GM19043 (cell line): Measurements from ENCODE around the gene MET.
A peak's percentile ranks its signal among the peaks of the same experiment; 100 is the strongest.
"Not testable (repeated sequence)": the region's sequence is repeated elsewhere in the genome, so short reads cannot be mapped to it uniquely, and the experiment has no call there.

Experiments
- ATAC-seq: cut with Tn5 transposase; IDR thresholded peaks from one replicate; pipeline ENCODE4 v1.9.1; 2021; ENCODE audit warnings: low read depth; ENCODE audit not compliant: unreplicated experiment

The MET gene

DNA sequence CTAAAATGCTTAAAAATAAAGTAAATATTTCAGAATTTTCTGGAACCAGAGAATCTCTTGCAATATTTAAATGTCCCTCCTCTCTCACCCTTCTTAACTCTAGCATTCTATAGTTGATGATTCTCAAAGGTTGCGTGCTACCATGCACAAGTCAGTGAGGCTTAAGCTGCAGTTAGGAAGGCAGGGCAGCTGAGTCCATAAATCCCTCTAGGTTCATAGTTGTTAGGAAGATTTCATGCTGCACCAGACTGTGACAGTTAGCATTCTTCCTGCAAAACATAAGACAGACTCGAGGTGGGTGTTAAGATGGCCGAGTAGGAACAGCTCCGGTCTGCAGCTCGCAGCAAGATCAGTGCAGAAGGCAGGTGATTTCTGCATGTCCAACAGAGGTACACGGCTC, 70.6 kb downstream of the MET start:
- ATAC-seq = no peak

GRCh38 chr7:116743835-116744234, 71.8 kb downstream of the MET start:
- ATAC-seq = not testable (repeated sequence)

DNA sequence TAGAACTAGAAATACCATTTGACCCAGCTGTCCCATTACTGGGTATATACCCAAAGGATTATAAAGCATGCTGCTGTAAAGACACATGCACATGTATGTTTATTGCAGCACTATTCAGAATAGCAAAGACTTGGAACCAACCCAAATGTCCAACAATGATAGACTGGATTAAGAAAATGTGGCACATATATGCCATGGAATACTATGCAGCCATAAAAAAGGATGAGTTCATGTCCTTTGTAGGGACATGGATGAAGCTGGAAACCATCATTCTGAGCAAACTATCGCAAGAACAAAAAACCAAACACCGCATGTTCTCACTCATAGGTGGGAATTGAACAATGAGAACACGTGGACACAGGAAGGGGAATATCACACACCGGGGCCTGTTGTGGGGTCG, 74.4 kb downstream of the MET start:
- ATAC-seq = not testable (repeated sequence)

DNA sequence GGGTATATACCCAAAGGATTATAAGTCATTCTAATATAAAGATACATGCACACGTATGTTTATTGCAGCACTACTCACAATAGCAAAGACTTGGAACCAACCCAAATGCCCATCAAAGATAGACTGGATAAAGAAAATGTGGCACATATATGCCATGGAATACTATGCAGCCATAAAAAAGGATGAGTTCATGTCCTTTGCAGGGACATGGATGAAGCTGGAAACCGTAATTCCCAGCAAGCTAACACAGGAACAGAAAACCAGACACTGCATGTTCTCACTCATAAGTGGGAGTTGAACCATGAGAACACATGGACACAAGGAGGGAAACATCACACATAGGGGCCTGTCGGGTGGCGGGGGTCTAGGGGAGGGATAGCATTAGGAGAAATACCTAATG, 79.1 kb downstream of the MET start:
- not testable (repeated sequence) for ATAC-seq

DNA sequence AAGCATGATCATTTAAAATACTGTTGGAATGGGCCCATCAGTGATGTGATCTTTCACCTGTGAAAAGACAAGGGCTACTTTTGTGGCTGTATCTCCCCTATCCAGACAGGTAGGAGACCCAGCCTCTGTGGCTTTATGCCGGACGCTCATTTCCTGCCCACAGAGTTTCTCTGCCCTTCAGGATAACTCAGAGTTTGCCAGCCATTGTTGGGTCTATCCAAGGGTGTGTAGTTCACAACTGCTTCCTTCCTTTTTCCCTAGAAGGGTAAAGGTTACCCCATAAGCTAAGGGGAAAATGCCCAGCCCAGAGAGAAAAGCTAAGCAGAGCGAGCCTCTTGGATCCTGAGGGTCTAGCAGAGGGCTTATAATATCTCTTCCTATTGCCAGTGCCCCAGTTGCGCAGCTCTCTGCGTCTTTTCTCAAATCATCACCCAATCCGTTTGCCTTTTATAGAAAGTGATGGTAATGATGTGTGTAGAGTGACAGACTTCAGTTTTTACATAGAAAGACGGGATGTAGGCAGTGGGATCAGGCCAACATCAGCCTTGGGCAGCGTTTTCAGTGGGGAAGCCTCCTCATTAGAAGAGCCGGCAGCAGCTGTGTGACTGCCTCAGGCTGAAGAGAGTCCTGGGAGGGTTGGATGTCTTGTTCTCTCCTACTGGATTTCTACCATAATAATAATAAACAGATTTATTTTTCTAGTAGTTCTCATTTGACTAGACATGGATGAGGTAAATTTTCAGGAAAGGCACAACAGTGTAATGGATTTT, 80.5 kb downstream of the MET start:
- ATAC-seq = no peak

GRCh38 chr7:116753130-116753529, 81.1 kb downstream of the MET start:
- no peak for ATAC-seq

DNA sequence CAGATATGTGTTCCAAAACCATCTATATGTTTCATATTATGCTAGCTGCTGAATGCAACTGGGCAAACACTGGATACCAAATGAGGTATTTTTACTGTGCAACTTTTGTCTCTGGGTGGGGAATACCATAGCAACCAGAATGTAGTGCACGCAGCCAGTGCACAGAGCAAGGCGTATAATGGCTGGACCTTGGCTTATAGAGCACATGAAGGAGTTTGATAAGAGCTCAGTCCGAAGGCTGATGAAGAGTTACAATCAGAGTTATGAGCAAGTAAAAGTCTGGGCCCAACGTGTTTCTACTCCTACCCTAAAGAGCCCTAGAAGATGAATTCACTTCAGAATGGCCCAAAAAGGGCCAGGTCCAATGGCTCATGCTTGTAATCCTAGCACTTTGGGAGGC, 82.2 kb downstream of the MET start:
- no peak for ATAC-seq

GRCh38 chr7:116757283-116757682, 85.3 kb downstream of the MET start:
- no peak for ATAC-seq

DNA sequence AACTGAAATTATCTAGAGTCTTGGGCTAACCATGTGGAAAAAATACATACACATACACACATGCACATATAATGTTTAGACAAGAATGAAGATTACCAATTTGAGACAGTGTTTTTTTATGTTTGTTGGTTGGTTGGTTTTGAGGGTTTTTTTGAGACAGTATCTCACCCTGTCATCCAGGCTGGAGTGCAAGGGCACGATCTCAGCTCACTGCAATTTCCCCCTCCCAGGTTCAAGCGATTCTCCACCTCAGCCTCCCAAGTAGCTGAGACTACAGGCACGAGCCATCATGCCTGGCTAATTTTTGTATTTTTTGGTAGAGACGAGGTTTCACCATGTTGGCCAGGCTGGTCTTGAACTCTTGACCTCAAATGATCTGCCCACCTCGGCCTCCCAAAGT, 87.6 kb downstream of the MET start:
- ATAC-seq = not testable (repeated sequence)

- ATAC-seq = no peak
Measured at GRCh38 chr7:116762971-116763370, 91.0 kb downstream of the MET start.

GRCh38 chr7:116763647-116764046, 91.7 kb downstream of the MET start:
- no peak for ATAC-seq

DNA sequence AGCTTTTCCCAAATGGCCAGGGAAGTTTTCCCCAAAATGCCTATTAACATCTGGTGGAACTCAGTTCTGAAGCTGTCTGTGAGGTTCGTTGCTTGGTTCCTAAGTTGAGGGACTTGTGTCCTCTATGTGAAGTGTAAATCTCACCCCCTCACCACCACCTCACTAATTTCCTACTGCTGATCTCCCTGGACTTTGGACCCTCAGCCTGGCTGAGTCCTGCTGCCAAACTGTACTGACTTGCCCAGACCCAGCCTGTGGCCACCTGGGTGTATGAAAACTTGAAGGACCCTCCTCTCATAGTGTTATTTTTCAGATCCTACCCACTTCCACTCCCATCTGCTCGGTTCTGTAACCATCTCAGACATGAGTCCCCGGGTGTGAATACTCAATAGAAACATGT, 94.9 kb downstream of the MET start:
- ATAC-seq = no peak

GRCh38 chr7:116769546-116769945, 97.5 kb downstream of the MET start:
- no peak for ATAC-seq

DNA sequence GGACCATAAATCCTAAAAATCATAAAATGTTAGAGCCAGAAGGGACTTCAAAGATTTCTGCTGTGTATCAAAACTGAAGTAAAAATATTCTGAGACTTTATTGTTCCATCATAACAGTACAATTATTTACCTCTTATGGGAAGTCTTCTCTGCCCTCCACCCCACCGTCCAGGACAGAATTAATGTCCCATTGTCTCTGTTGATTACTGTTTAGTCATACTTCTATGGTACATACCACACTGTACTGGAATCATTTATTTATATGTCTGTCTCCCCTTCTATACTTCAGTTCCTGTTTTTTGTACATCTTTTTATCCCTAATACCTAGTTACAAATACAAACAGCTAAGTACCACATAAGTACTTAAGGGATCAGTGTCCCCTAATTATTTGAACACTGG, 98.9 kb downstream of the MET start:
- no peak for ATAC-seq

GRCh38 chr7:116771640-116772039, 99.6 kb downstream of the MET start:
- no peak for ATAC-seq

DNA sequence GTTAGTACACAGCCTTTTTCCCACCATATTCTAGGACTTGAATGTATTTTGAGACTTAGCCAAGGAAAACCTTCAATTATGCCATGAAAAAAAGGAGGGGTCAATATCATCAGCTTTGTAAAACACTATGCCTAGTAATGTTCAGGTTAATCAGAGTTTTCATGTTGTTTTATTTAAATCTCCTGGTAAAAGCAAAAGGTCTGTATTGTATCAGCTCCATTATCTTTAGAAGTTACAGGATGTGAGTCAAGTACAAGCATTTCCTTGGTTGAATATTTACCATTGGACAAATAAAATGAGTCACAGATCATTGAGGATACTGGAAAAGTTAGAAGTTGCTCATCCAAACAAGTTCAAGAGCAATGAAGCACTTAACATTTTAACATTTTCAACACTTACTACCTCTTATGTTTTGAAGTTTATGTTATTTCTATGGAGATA, 100.4 kb downstream of the MET start:
- ATAC-seq = no peak

DNA sequence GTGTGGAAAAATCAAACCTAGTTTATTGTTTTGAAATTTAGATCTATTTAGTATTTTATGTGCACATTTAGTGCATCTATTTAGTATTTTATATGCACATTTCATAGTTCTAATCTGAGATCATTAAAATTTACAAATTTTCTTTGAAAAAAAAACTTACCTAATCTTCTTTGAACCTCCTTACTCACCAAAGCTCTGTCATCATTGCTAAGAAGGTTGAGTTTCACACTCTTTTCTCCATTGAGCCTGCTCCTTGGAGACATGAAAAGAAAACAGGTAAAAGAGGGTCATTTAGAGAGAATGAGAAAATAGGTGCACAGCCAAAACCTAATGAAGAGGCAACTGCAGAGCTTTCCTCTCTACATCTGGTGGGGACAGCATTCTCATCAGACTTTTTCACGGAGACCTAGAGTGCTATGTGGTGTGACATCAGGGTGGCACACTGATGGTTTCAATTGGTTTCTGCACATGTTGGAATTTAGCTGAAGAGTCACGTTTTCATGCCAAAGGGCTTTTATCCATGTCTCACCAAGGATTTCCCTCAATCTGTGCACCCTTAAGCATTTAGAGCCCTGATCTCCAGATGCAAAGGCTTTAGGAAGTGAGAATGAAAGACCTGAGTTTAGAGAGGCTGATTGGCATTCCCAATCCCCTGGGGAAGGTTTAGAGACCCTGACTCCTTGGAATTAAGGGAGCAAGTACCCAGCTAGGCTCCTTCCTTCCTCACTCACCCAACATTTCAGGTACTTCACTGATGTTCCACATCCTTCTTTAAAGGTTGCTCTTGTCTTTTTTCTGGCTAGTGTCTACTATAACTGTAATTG, 101.1 kb downstream of the MET start:
- no peak for ATAC-seq

- ATAC-seq = no peak
Measured at GRCh38 chr7:116776046-116776445, 104.0 kb downstream of the MET start.

- peak; percentile 58 for ATAC-seq
Measured at GRCh38 chr7:116776610-116777289, 104.8 kb downstream of the MET start.

DNA sequence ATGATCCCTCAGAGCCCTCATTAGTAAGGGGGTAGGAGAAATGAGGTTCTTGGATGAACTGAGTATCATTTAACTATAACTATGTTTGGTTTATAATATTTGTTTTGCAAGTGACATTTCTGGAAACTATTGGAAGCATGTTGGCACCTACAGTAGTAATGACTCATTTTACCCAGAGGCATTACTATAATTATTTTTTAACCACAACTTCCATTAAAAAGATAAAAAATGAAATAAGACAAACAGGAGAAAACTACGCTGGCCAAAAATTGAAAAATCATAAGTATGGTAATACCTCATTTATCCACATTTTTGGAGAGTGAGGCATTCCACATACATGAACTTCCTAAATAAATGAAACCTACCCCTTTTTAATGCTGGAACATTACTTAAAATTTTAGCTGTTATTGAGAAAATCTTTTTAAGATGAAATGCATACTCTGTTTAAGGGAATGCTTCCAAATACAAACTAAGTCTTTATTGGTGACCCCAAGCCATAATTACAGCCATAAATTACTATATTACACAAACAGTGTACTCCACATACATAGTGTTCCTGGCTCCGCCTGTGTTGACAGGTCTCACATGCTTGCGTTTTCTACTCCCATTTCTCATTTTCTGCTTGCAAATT, 105.8 kb downstream of the MET start:
- ATAC-seq = no peak

- no peak for ATAC-seq
Measured at GRCh38 chr7:116779216-116779615, 107.2 kb downstream of the MET start.
